Measurements from ENCODE around the gene KCNQ1.

Gene KCNQ1

GRCh38 chr11:2828585-2829330 lies 383.9 kb downstream of the KCNQ1 start:
- H3K27ac ChIP-seq, result no peak overlapping the region
- no peaks in the 10 kb centered on the region for H3K27me3 ChIP-seq (ENCODE audit: insufficient read depth, low read depth, severe bottlenecking)
- H3K9me3 ChIP-seq (ENCODE audit: severe bottlenecking), result no peaks in the 10 kb centered on the region
- no peaks in the 10 kb centered on the region for H3K36me3 ChIP-seq
- no peak overlapping the region for H3K4me3 ChIP-seq (ENCODE audit: low read depth, low read length)
- no peak for DNase-seq
- no peak for TF ChIP-seq CTCF (IDR thresholded peaks at IDR 0.05; ENCODE audit: low read depth, low read length)

- Histone ChIP-seq H3K36me3 (no peaks in the 10 kb centered on the region), H3K27ac (no peak overlapping the region), H3K9me3 (ENCODE audit: severe bottlenecking) (no peaks in the 10 kb centered on the region), H3K4me3 (ENCODE audit: low read depth, low read length) (no peak overlapping the region), H3K27me3 (ENCODE audit: insufficient read depth, low read depth, severe bottlenecking) (no peaks in the 10 kb centered on the region)
- no peak for DNase-seq
- no peak for TF ChIP-seq CTCF (IDR thresholded peaks at IDR 0.05; ENCODE audit: low read depth, low read length)
Observed at GRCh38 chr11:2830030-2830812, 385.4 kb downstream of the KCNQ1 start.

GRCh38 chr11:2830886-2831285 lies 386.1 kb downstream of the KCNQ1 start:
- no peaks in the 10 kb centered on the region for H3K27me3 ChIP-seq (ENCODE audit: insufficient read depth, low read depth, severe bottlenecking)
- H3K9me3 ChIP-seq (ENCODE audit: severe bottlenecking), result no peaks in the 10 kb centered on the region
- no peak for TF ChIP-seq CTCF (IDR thresholded peaks at IDR 0.05; ENCODE audit: low read depth, low read length)
- no peak for DNase-seq
- no peaks in the 10 kb centered on the region for H3K36me3 ChIP-seq
- H3K4me3 ChIP-seq (ENCODE audit: low read depth, low read length), result no peak overlapping the region
- no peak overlapping the region for H3K27ac ChIP-seq

- no peak overlapping the region for H3K4me3 ChIP-seq (ENCODE audit: low read depth, low read length)
- H3K36me3 ChIP-seq, result no peaks in the 10 kb centered on the region
- H3K27me3 ChIP-seq (ENCODE audit: insufficient read depth, low read depth, severe bottlenecking), result no peaks in the 10 kb centered on the region
- no peak for DNase-seq
- no peaks in the 10 kb centered on the region for H3K9me3 ChIP-seq (ENCODE audit: severe bottlenecking)
- H3K27ac ChIP-seq, result no peak overlapping the region
- no peak for TF ChIP-seq CTCF (IDR thresholded peaks at IDR 0.05; ENCODE audit: low read depth, low read length)
Observed at GRCh38 chr11:2831781-2832532, 387.1 kb downstream of the KCNQ1 start.

- H3K4me3 ChIP-seq (ENCODE audit: low read depth, low read length), result no peak overlapping the region
- H3K9me3 ChIP-seq (ENCODE audit: severe bottlenecking), result no peaks in the 10 kb centered on the region
- no peak overlapping the region for H3K27ac ChIP-seq
- no peak for DNase-seq
- no peaks in the 10 kb centered on the region for H3K36me3 ChIP-seq
- H3K27me3 ChIP-seq (ENCODE audit: insufficient read depth, low read depth, severe bottlenecking), result no peaks in the 10 kb centered on the region
- TF ChIP-seq CTCF (IDR thresholded peaks at IDR 0.05; ENCODE audit: low read depth, low read length), result no peak
Observed at GRCh38 chr11:2832533-2833020, 387.8 kb downstream of the KCNQ1 start.
